Fibroblast of skin of left quadriceps (primary cell): ENCODE data around the gene COL9A3.

Experiments used
- DNase-seq, 2 experiments: peaks; one replicate each; pipeline ENCODE4 v3.0.0-alpha.2; 2013; ENCODE audit warnings: low read depth in 2 of 2

COL9A3 gene

DNA sequence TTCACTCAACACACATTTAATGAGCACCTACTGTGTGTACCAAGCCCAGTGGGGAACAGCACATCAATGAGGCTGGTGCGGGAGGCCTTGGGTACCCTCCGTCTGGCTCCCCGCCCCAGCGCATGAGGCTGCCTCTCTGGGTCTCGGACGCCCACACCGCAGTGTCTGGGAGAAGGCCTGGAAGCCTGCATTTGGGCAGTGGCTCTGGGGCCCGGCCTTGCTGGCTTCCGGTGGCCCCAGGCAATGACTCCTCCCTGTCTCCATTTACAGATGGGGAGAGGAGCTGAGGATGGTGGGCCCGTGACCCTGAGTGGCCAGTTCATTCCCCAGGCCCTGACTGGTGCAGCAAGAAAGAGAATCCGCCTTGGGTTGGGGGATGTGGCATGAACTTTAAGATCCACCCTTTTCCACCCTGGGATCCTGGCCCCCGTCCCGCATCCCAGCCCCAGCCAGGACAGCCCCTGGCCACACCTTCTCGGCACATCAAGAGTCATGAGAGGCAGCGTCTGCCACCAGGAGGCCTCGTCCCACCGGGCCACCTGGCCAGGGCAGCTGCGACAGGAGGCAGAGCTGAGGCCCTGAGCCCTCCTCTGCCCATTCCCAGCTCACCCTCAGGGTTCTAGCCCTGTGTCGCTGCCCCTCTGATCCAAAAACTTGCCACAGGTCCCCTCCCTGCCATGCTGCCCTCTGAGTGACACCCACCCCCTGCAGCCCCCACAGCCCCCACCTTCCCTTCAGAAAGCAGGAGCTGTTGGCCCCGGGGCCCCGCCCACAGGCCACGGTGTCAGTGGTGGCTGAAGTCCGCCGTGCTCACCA lies 38.0 kb upstream of the COL9A3 start:
- DNase-seq: no peak

- DNase-seq: no peak
Observed at GRCh38 chr20:62779417-62779685, 37.5 kb upstream of the COL9A3 start.

GRCh38 chr20:62780204-62780603 lies 36.6 kb upstream of the COL9A3 start:
- no peak for DNase-seq

DNA sequence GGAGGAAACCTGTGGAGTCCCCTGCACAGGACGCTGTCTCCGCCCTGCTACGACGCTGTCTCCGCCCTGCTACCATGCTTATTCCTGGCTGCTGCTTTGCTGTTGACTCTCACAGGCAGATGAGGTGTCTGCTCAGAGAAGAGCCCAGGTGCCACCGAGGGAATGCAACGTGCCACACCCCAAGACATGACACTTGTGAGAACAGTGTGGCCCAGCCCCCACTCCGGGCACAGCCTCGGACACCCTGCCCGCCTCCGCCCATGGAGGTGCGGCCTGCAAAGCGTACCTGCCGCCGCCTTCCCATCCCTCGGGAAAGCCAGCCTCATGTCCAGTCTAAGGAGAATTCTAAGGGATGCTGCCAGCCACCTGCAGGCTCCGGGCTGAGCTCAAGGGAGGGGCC lies 36.2 kb upstream of the COL9A3 start:
- DNase-seq: no peak

DNA sequence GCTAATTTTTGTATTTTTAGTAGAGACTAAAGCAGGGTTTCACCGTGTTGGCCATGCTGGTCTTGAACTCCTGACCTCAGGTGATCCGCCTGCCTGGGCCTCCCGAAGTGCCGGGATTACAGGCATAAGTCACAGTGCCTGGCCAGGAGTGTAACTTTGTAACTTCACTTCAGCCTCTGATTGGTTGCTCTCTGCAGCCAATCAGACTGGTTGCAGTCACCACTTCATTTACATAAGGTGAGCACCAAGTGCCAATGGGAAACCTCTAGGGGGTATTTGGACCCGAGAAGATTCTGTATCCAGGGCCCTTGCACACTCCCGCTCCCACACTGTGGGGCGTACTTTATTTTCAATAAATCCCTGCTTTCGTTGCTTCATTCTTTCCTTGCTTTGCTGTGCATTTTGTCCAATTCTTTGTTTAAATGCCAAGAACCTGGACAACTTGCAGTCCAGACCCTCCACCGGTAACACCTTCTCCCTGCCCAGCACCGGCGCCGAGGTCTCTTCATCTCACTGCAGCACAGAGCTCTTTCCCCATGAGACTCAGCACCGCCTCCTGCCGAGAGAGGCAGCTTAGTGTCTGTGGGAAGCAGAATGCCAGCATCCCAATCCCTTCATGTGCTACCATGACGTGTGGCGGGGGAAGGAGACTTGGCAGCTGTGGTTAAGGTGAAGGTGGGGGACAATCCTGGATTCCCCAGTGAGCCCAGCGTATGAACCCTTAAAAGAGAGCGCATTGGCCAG lies 34.5 kb upstream of the COL9A3 start:
- no peak for DNase-seq

DNA sequence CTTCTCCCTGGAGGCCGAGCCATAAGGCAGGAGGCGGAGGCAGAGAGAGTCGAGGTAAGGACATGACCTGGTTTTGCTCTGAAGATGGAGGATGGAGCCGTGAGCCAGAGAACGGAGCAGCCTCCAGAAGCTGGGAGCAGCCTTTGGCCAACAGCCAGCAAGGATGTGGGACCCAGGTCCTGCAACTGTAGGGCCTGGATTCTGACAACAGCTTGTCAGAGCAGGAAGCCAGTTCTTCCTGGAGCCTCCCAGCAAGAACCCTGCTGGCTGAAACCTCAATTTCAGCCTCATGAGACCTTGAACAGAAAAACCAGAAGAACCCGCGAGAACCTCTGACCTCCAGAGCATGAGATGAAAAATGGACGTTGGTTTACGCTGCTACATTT lies 34.0 kb upstream of the COL9A3 start:
- no peak for DNase-seq

GRCh38 chr20:62784497-62784896 lies 32.4 kb upstream of the COL9A3 start:
- no peak for DNase-seq

DNA sequence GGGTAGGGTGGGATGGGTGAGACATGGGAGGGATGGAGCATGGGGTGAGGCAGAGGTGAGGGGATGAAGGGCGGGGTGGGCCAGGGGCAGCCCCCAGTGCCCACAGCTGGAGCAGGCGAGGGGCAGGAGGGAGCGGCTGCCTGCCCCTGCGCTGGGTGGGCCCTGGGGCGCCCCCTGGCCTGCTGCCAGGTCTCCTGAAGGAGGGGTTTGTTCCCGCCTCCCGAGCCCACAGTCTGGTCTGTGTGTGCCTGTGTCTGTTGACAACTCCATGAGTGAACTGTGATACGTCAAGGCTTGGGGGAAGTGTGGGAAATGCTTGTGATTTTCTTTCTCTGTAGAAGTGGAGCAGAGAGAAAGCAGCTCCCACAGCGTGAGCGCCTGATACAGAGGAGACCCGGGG lies 31.5 kb upstream of the COL9A3 start:
- DNase-seq: no peak

DNA sequence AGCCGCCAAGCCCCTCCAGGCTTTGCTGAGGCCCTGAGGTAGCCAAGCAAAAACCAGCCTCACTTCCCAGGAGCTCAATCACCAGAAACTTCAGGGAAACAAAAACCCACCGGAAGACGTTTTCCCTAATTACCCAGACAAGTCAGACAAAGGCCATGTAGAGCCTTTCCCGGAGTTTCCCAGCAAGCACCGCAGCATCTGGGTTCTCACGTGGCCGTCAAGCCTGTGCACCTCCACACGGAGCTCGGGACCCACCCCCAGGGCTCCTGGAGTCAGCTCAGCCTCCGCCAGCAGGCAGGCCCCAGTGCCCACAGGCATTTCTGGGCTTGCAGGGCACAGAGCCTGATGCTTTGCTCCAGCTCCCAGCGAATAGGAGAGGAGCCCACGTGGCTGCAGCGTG lies 30.7 kb upstream of the COL9A3 start:
- DNase-seq: no peak

- no peak for DNase-seq
Observed at GRCh38 chr20:62787321-62787720, 29.5 kb upstream of the COL9A3 start.

GRCh38 chr20:62787866-62788265 lies 29.0 kb upstream of the COL9A3 start:
- DNase-seq: no peak

- DNase-seq: no peak
Observed at GRCh38 chr20:62788607-62789006, 28.2 kb upstream of the COL9A3 start.

- DNase-seq: no peak
Observed at GRCh38 chr20:62790075-62790474, 26.8 kb upstream of the COL9A3 start.

DNA sequence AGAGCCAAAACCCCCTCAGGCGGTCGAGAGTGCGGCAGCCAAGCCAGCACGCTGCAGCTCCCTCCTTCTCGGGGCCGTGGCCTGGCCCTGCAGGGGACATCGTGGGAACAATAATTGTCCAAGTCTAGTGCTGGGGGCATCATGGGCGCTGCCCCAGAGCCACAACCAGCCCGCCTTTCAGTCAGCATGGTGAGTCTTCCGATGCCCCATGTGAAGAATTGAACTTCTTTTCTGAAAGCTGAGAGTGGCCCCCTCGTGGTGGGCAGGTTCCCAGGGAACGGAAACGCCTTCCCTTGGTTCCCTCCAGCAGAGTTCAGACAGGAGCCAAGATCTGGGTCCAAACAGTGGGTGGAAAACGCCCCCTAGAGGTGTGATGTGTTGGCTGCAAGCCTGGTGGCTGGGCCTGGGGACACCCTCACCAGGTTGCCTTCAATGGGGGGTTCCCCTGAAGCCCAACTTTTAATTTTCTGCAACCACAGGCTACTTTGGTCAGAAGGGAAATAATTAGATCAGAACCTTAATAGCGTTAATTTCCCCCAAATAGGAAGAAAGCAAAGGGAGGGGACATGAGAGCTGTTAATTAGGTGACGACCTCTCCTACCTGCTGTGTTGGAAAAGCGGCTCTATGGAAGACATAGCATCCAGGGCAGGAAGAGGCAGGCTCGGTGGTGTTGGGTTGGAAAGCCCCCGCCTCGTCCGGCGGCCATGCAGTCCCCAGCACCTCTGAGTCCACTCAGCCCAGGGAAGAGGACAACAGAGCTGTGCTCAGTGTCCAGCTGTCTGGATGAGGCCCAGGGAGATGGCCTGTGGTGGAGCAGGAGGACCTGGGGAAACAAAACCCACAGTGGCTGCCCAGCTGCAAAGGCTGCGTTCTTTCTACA lies 25.3 kb upstream of the COL9A3 start:
- peak; percentile 78 to 81 for DNase-seq

GRCh38 chr20:62792182-62792939 lies 24.5 kb upstream of the COL9A3 start:
- no peak for DNase-seq

- DNase-seq: no peak
Observed at GRCh38 chr20:62792940-62793756, 23.7 kb upstream of the COL9A3 start.

GRCh38 chr20:62793757-62794006 lies 23.2 kb upstream of the COL9A3 start:
- DNase-seq: no peak

DNA sequence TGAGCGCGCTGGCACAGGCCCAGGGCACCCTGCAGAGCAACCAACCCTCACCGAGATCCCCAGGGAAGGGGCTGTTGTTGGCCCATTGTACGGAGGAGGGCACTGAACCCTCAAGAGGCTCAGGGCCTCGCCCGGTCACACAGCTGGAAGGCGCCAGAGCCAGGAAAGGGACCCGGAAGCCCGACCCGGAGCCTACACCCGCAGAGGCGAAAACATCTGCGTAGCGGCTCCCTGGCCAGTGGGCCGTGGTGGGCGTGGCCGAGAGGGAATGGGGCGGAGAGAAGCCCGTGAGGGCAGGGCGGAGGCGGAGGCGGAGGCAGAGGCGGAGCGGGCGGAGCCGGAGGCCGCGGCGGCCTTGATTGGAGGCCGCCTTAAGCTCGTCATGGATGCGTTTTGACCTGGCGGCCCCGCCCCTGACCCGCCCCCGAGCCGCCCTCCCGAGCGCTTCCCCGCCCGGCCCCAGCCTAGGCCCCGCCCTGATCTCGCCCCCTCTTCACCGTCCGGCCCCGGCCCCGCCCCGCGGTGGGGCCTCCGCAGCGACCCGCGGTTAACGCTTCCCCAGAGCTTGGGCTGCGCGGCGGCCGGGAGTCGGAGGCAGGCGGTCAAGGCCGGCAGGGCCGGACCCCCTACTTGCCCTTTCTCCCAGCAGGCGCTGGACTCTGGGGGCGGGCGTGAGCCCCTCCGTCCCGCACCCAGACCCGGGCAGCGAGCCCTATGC lies 22.7 kb upstream of the COL9A3 start:
- DNase-seq: peak; percentile 91

- DNase-seq: no peak
Observed at GRCh38 chr20:62795023-62795761, 21.7 kb upstream of the COL9A3 start.
